K562 (cell line): ENCODE data around the gene PKDREJ. TPM values are rescaled to one million over a fixed set of nuclear protein-coding genes. Genes with fewer than 3 reads are reported as not detected.
A peak's percentile ranks its signal among the peaks of the same experiment; 100 is the strongest.

Experiments used
- ATAC-seq: fragments of 200-7000 bp; cut with Tn5 transposase; 3 replicates; pipeline ENCODE4 v1.9.1; 2020; ENCODE audit warnings: moderate library complexity
- BruUV-seq: library from RNA; stranded (reverse); fragments of 400-500 nt; replicated peaks from 2 replicates; lab custom pipeline; 2021; lab: Mats Ljungman, UMichigan
- CTCF ChIA-PET: fragments of 300-600 bp; formaldehyde crosslinking; extraction: SDS; loops from one replicate; lab custom pipeline; 2021; ENCODE audit warnings: low intra/inter-chr PET ratio; lab: Yijun Ruan, JAX
- POLR2A ChIA-PET: fragments of 300-600, 350-650 bp; sonication (Branson Sonifier 250); formaldehyde crosslinking; extraction: SDS; loops from one replicate; lab custom pipeline; 2021; ENCODE audit warnings: antibody characterized with exemption, inconsistent platforms; lab: Yijun Ruan, JAX
- DNase-seq, 4 experiments: peaks; one replicate each; pipeline versions ENCODE4 v3.0.0 to v3.0.0-alpha.2; 2011 to 2018; ENCODE audit warnings: low spot score in 3 of 4, mixed read lengths in 3 of 4; ENCODE audit errors: extremely low read depth in 1 of 4
- FAIRE-seq: peaks from 2 replicates; lab custom pipeline; 2011; peaks lifted over from hg19 to GRCh38; lab: Jason Lieb, UNC
- H2AFZ ChIP-seq: 2 replicates; pipeline ENCODE4 v1.6.0; 2011; ENCODE audit warnings: low read depth, low read length, control low read depth, inconsistent platforms
- H3K27ac ChIP-seq: fragments of 200-600 bp; 3 replicates; pipeline ENCODE4 v1.8.0; 2011; ENCODE audit warnings: low read depth, mild to moderate bottlenecking, control low read depth, inconsistent platforms, low read length, moderate library complexity, mixed read lengths; ENCODE audit errors: extremely low read depth
- H3K27me3 ChIP-seq, 2 experiments: fragments of 300-600 bp in 1 of 2; 2 replicates in 1 of 2; 3 replicates in 1 of 2; pipeline versions ENCODE4 v1.6.0 to v1.8.0; 2011; ENCODE audit warnings: inconsistent platforms in 2 of 2, low read length in 2 of 2, mild to moderate bottlenecking in 1 of 2, mixed read lengths in 1 of 2, moderate library complexity in 1 of 2; ENCODE audit not compliant: control insufficient read depth in 2 of 2, insufficient read depth in 2 of 2
- H3K36me3 ChIP-seq: fragments of 300-600 bp; 3 replicates; pipeline ENCODE4 v1.8.0; 2011; ENCODE audit warnings: mild to moderate bottlenecking, low read length, inconsistent platforms; ENCODE audit not compliant: control insufficient read depth, insufficient read depth
- H3K4me1 ChIP-seq, 2 experiments: fragments of 200-600 bp in 1 of 2; replicated peaks in 1 of 2; 2 replicates in 1 of 2; 3 replicates in 1 of 2; pipeline versions ENCODE4 v1.5.1 to v1.8.0; 2011; ENCODE audit warnings: inconsistent platforms in 2 of 2, low read length in 2 of 2, mild to moderate bottlenecking in 1 of 2, mixed read lengths in 1 of 2, moderate library complexity in 1 of 2; ENCODE audit not compliant: control insufficient read depth in 2 of 2, insufficient read depth in 2 of 2
- H3K4me2 ChIP-seq: 2 replicates; pipeline ENCODE4 v1.6.1; 2011; ENCODE audit warnings: low read length, control low read depth, inconsistent platforms, mixed read lengths; ENCODE audit not compliant: insufficient read depth
- H3K4me3 ChIP-seq: fragments of 200-600 bp; sonication (generic), shearing (Covaris generic); 2 replicates; pipeline ENCODE4 v1.5.1; 2016; ENCODE audit warnings: control low read depth, inconsistent platforms
- H3K79me2 ChIP-seq: fragments of 200-600 bp; 3 replicates; pipeline ENCODE4 v1.8.0; 2011; ENCODE audit warnings: low read length, inconsistent platforms; ENCODE audit not compliant: control insufficient read depth, insufficient read depth
- H3K9ac ChIP-seq, 2 experiments: 2 replicates each; pipeline versions ENCODE4 v1.6.0 to v1.6.1; 2011; ENCODE audit warnings: low read depth in 2 of 2, low read length in 2 of 2, control low read depth in 1 of 2, inconsistent platforms in 1 of 2, mild to moderate bottlenecking in 1 of 2, mixed read lengths in 1 of 2; ENCODE audit not compliant: insufficient read depth in 1 of 2
- H3K9me1 ChIP-seq: one replicate; pipeline ENCODE4 v1.6.0; 2011; ENCODE audit warnings: inconsistent platforms, mild to moderate bottlenecking, low read length, moderate library complexity; ENCODE audit not compliant: control insufficient read depth, insufficient read depth
- H3K9me3 ChIP-seq: replicated peaks from 2 replicates; pipeline ENCODE4 v1.5.1; 2011; ENCODE audit warnings: low read depth, low read length, inconsistent platforms; ENCODE audit not compliant: control insufficient read depth, insufficient read depth
- H4K20me1 ChIP-seq: replicated peaks from 2 replicates; pipeline ENCODE4 v1.6.1; 2011; ENCODE audit warnings: low read length, inconsistent platforms, mixed read lengths; ENCODE audit not compliant: control insufficient read depth, insufficient read depth
- EP300 ChIP-seq: IDR thresholded peaks from 2 replicates; pipeline ENCODE4 v1.6.1; 2012; ENCODE audit warnings: low read length, improper control_type of control experiment
- LCOR ChIP-seq: sonication (generic); formaldehyde crosslinking; IDR thresholded peaks from 2 replicates; pipeline ENCODE4 v1.8.0; 2022; ENCODE audit warnings: mild to moderate bottlenecking, missing genetic modification reagents
- MGA ChIP-seq: fragments of 450-650 bp; IDR thresholded peaks from 2 replicates; pipeline ENCODE4 v1.6.1; 2016; ENCODE audit warnings: mild to moderate bottlenecking, moderate library complexity
- RFX5 ChIP-seq: IDR thresholded peaks from 2 replicates; pipeline ENCODE4 v1.6.1; 2011; ENCODE audit warnings: low read depth, mild to moderate bottlenecking, improper control_type of control experiment, low read length
- TCFL5 ChIP-seq: fragments of 250-450 bp; sonication (Bioruptor Pico); conservative IDR thresholded peaks from 2 replicates; pipeline ENCODE4 v1.6.1; 2021; ENCODE audit warnings: mild to moderate bottlenecking, moderate library complexity, matching md5 sums
- ZNF165 ChIP-seq: fragments of 250-450 bp; sonication (Bioruptor Pico); IDR thresholded peaks from 2 replicates; pipeline ENCODE4 v1.4.0; 2020; ENCODE audit warnings: borderline replicate concordance
- whole genome bisulfite sequencing: fragments of 100-300 bp; shearing (Covaris generic); methylation state at CpG from one replicate; pipeline ENCODE4 v1.1.6; 2016; ENCODE audit warnings: low coverage, mixed read lengths; ENCODE audit not compliant: insufficient coverage; ENCODE audit errors: missing lambda C conversion rate; 5-methylcytosine and 5-hydroxymethylcytosine counted together
- in situ Hi-C: fragments of 300-500 bp; cut with MboI; formaldehyde crosslinking; loops from 4 replicates; pipeline ENCODE4 v1.15.0; 2018; ENCODE audit warnings: inconsistent platforms, mixed read lengths
- intact Hi-C: fragments of 100-400 bp; cut with micrococcal nuclease; formaldehyde crosslinking; loops from 2 replicates; pipeline ENCODE4 v1.14.2; 2022
- polyA plus RNA-seq, 8 experiments: library from polyadenylated mRNA; depleted of rRNA in 4 of 8; stranded (reverse) in 5 of 8; unstranded in 3 of 8; fragments of >200 nt; fragmentation: Nextera tagmentation in 2 of 8; fragmentation: Illumina TruSeq in 1 of 8; extraction: Ambion mirVana in 2 of 8; extraction: Trizol in 1 of 8; gene quantifications; 2 replicates each; pipeline versions ENCODE4 v1.2.1 to v1.2.3, GENCODE V29; 2011 to 2014; ENCODE audit warnings: inconsistent platforms in 1 of 8, missing spikeins in 1 of 8
- total RNA-seq, 7 experiments: library from RNA; depleted of rRNA in 6 of 7; stranded (reverse); fragments of >200 nt in 6 of 7; fragmentation: Illumina TruSeq in 2 of 7; extraction: Trizol in 2 of 7; gene quantifications; 2 replicates each; pipeline versions ENCODE4 v1.2.1 to v1.2.3, GENCODE V29; 2011 to 2021; ENCODE audit warnings: low replicate concordance in 1 of 7
- TF ChIP-seq, protein P1 (sequence below): sonication (generic); formaldehyde crosslinking; IDR thresholded peaks from 2 replicates; pipeline ENCODE4 v1.8.0; 2022; ENCODE audit warnings: missing genetic modification reagents, mild to moderate bottlenecking, moderate library complexity, borderline replicate concordance

Gene PKDREJ
- total and polyA plus RNA-seq, 9 of the 15 experiments (the other 6 are each of a cell fraction or from before 2014, with no cell fraction given), result 0.03 TPM; not detected in 8

DNA sequence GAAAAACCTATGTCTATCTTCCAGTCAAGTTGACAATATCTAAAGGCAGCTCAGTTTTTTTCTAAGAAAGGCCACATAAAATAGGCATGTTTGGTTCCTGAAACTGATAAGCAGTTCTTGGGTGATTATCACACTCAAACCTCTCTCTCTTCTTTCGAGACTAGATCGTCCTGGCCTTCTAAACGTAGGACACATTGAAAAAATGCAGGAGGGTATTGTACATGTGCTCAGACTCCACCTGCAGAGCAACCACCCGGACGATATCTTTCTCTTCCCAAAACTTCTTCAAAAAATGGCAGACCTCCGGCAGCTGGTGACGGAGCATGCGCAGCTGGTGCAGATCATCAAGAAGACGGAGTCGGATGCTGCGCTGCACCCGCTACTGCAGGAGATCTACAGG is 28.2 kb downstream of the PKDREJ start:
- intact Hi-C loops (no loop called here), in situ Hi-C loops (no loop called here)
- peak overlapping the region; percentile 31 to 45; a peak in 2 of 4 replicates for H3K9ac ChIP-seq
- no peaks in the 10 kb centered on the region for H3K9me1 ChIP-seq
- H3K36me3 ChIP-seq, result no peaks in the 10 kb centered on the region
- H3K79me2 ChIP-seq, result no peaks in the 10 kb centered on the region
- H2AFZ ChIP-seq, result peak overlapping the region; percentile 85
- peak overlapping the region; percentile 75 for H3K4me2 ChIP-seq
- BruUV-seq, result no TSS peak
- ChIA-PET CTCF (no interaction called here), POLR2A (interaction anchor here (1.1 to 1.7 kb wide), 2 partner anchors 11 to 33 kb away, joined by 3 to 10 read pairs; partner anchors contain the start of gene TTC38)
- no peaks in the 10 kb centered on the region for H4K20me1 ChIP-seq
- no peaks in the 10 kb centered on the region for H3K27me3 ChIP-seq
- H3K9me3 ChIP-seq, result no peaks in the 10 kb centered on the region
- no peak overlapping the region for H3K4me3 ChIP-seq
- ATAC-seq, result peak; percentile 88
- DNase-seq, result peak; percentile 72 to 81 (median 74)
- peak overlapping the region; percentile 65 for H3K27ac ChIP-seq
- FAIRE-seq, result peak; percentile 88
- H3K4me1 ChIP-seq, result peaks cover 24 to 27% of the 10 kb centered on the region in 2 experiments; a peak in 4 of 5 replicates
- 0% methylated on average over 12 of the region's 12 CpGs for WGBS
- TF ChIP-seq EP300 (peak; percentile 46; the same call in 1 of the 2 replicates), ZNF165 (no peak), LCOR (CRISPR knock-in tag) (peak; percentile 60; the same call in 1 of the 2 replicates), TCFL5 (CRISPR knock-in tag) (no peak), MGA (peak; percentile 67), RFX5 (no peak)
- TF ChIP-seq, protein P1, sequence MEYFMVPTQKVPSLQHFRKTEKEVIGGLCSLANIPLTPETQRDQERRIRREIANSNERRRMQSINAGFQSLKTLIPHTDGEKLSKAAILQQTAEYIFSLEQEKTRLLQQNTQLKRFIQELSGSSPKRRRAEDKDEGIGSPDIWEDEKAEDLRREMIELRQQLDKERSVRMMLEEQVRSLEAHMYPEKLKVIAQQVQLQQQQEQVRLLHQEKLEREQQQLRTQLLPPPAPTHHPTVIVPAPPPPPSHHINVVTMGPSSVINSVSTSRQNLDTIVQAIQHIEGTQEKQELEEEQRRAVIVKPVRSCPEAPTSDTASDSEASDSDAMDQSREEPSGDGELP (CRISPR knock-in tag), result peak; percentile 86
